ENCODE data around the gene SSBP3.

The SSBP3 gene

DNA sequence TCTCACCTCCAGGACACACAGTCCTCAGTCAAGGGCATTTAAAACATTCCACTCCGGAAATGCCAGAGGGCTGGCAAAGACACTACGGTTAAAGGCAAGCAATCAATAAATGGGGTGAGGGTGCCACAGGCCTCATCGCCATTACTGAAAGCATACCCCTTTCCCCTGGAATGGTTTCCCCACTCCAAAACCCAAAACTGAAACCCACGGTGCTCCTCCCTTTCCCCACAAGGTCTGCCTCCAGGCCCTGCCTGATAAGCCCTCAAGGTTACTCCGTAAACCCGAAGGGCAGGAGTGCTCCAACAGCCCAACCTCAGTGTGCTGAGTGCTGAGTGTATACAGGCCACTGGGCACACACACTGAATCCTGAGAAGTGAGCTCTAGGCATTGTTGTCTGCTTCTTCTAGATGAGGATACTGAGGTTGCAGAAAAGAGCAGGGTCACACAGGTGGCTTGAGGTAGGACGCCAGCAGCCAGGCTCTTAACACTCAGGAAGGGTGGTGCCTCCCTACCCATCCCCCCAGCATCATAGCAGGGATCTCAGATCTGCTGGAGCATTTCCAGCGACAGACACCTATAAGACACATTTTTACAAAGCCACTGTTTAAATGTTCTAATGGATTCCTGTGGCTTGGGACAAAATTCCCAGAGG lies 29.0 kb downstream of the SSBP3 start:
- no peak for TF ChIP-seq CTCF (IDR thresholded peaks at IDR 0.05)

DNA sequence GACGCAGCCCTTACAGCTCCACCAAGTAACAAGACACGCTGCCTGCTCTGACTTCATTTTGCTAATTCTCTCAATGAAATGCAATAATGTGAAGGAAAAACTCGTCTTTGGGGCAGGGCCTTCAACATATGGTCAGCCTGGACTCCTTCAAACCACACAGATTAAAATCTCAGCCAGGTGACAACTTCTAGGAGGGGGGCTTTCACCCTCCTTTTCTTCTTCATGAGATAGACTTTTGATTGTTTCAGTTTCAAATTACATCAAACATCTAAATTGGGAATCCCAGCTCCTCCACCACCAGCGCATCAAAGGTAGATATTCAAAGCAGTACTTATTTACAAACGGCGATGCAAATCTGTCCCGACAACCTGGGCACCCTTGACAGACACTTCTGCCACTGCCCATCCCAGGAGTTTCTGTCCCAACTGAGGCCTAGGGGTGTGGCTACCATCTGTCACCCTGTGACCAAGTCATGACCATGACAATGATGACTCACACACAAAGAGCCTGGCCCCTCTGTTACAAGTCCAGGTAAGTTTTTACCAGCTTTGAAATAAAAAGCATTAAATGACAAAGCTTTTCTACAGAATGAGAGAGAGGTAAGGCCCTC lies 29.7 kb downstream of the SSBP3 start:
- TF ChIP-seq CTCF (IDR thresholded peaks at IDR 0.05): no peak

DNA sequence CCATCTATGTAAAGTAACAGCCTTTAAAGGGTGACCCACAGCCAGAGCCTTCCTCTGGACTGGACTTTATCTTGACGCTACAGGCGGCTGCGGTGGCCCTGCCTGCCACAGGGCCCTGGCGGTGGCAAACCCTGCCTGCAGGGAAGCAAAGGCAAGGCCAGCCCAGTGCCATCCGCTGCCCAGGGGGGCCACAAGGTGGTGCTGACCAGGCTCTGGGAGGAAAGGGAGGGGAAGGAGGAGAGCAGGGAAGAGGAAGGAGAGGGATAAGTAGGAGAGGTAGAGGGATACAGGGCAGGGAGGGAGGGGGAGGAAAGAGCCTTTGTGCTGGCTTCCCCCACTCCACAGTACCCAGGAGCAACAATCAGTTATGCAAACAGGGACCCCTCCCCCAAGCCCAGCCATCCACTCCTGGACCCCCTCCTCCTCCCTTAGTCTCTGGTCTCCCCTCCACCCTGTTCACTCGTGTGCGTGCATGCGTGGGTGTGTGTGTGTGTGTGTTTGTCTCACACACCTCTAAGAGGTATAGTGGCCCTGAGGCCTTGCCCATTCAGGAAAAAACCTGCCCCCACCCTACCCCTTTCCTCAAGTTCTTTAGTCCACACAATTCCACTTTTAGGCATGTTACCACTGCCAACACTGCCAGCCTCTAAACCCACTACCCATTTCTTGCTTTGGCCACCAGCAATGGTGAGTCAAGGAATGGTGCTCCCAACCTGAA lies 30.3 kb downstream of the SSBP3 start:
- TF ChIP-seq CTCF (IDR thresholded peaks at IDR 0.05): no peak

- TF ChIP-seq CTCF (IDR thresholded peaks at IDR 0.05): no peak
Observed at GRCh38 chr1:54375298-54375697, 30.9 kb downstream of the SSBP3 start.

DNA sequence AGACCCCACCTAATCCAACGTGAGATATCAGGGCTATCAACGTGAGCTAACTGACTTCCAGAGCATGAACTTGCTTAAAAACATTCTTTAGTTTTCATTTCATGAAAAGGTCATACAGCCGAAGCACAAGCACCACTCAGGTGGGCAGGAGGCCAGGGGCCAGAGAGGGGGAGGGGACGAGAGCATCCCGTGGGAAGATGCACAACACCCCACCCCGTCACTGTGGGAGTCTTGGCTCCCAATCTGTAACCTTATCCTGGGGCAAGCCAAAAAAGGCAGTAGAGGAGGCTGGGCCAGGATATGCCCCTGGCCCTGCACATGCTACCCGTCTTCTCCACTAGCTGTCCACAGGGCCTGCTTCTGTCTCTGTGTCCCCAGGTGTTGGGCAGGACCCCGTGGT lies 31.4 kb downstream of the SSBP3 start:
- no peak for TF ChIP-seq CTCF (IDR thresholded peaks at IDR 0.05)

GRCh38 chr1:54372978-54373377 lies 33.2 kb downstream of the SSBP3 start:
- TF ChIP-seq CTCF (IDR thresholded peaks at IDR 0.05): no peak

DNA sequence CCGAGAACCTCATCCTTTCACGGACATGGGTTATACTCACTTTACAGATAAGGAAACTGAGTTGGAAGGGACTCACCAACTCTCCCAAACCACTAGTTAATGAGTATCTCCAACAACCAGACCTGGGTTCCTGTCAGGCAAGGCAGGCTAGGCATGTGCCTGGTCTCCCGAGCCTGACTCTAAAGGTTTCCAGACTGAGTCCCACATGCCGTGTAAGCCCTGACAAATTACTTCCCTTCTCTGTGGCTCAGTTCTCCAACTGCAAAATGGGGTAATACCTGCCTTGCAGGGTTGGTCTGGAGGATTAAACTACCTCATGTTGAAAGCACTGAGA lies 34.3 kb downstream of the SSBP3 start:
- no peak for TF ChIP-seq CTCF (IDR thresholded peaks at IDR 0.05)

Measured in LNCAP (cell line).